NCI-H460 (cell line): ENCODE data around the gene SEC22C. TPM values are rescaled to one million over a fixed set of nuclear protein-coding genes. Genes with fewer than 3 reads are reported as not detected.
A peak's percentile ranks its signal among the peaks of the same experiment; 100 is the strongest.

Experiments used
- DNase-seq: peaks from one replicate; pipeline ENCODE4 v3.0.0-alpha.2; 2016; ENCODE audit warnings: low read depth; ENCODE audit errors: extremely low read depth
- total RNA-seq: library from RNA; depleted of rRNA; stranded (reverse); fragments of >200 nt; shearing (Covaris generic); gene quantifications from 2 replicates; pipeline ENCODE4 v1.2.3, GENCODE V29; 2014

The SEC22C gene
- total RNA-seq, 1 experiment from 2014 or later = 57.2 TPM

GRCh38 chr3:42539871-42540714 lies 41.7 kb downstream of the SEC22C start:
- peak; percentile 24 for DNase-seq

- DNase-seq = no peak
Measured at GRCh38 chr3:42537350-42537749, 44.4 kb downstream of the SEC22C start.

GRCh38 chr3:42535981-42536784 lies 45.6 kb downstream of the SEC22C start:
- no peak for DNase-seq

GRCh38 chr3:42533161-42533897 lies 48.4 kb downstream of the SEC22C start:
- no peak for DNase-seq

GRCh38 chr3:42532229-42532628 lies 49.5 kb downstream of the SEC22C start:
- DNase-seq = no peak

- no peak for DNase-seq
Measured at GRCh38 chr3:42531470-42531869, 50.3 kb downstream of the SEC22C start.

GRCh38 chr3:42530073-42530472 lies 51.7 kb downstream of the SEC22C start:
- no peak for DNase-seq

- no peak for DNase-seq
Measured at GRCh38 chr3:42529468-42529867, 52.3 kb downstream of the SEC22C start.

- no peak for DNase-seq
Measured at GRCh38 chr3:42527368-42527917, 54.3 kb downstream of the SEC22C start.

- no peak for DNase-seq
Measured at GRCh38 chr3:42526616-42527367, 55.0 kb downstream of the SEC22C start.

- no peak for DNase-seq
Measured at GRCh38 chr3:42525736-42526345, 55.9 kb downstream of the SEC22C start.

GRCh38 chr3:42525212-42525611 lies 56.6 kb downstream of the SEC22C start:
- DNase-seq = no peak

- no peak for DNase-seq
Measured at GRCh38 chr3:42524751-42525150, 57.0 kb downstream of the SEC22C start.

GRCh38 chr3:42520906-42521305 lies 60.9 kb downstream of the SEC22C start:
- no peak for DNase-seq

- DNase-seq = no peak
Measured at GRCh38 chr3:42520336-42520735, 61.4 kb downstream of the SEC22C start.

- DNase-seq = no peak
Measured at GRCh38 chr3:42519568-42519962, 62.2 kb downstream of the SEC22C start.

- no peak for DNase-seq
Measured at GRCh38 chr3:42518800-42519567, 62.8 kb downstream of the SEC22C start.

- DNase-seq = no peak
Measured at GRCh38 chr3:42517117-42517516, 64.7 kb downstream of the SEC22C start.

GRCh38 chr3:42516443-42516842 lies 65.3 kb downstream of the SEC22C start:
- DNase-seq = no peak
